Placental pericyte (primary cell): ENCODE measurements around the gene PROZ. TPM values are rescaled to one million over a fixed set of nuclear protein-coding genes. Genes with fewer than 3 reads are reported as not detected.

Experiments used
- small RNA-seq: library from RNA; depleted of rRNA; stranded (forward); fragments of <200 nt; gene quantifications from one replicate; pipeline ENCODE3, GENCODE V24; 2012; ENCODE audit warnings: low replicate concordance
- total RNA-seq: library from RNA; depleted of rRNA; stranded (reverse); fragments of >200 nt; gene quantifications from 2 replicates; pipeline ENCODE4 v1.2.3, GENCODE V29; 2012

Gene PROZ
- total RNA-seq, result not detected in 2 replicates

DNA sequence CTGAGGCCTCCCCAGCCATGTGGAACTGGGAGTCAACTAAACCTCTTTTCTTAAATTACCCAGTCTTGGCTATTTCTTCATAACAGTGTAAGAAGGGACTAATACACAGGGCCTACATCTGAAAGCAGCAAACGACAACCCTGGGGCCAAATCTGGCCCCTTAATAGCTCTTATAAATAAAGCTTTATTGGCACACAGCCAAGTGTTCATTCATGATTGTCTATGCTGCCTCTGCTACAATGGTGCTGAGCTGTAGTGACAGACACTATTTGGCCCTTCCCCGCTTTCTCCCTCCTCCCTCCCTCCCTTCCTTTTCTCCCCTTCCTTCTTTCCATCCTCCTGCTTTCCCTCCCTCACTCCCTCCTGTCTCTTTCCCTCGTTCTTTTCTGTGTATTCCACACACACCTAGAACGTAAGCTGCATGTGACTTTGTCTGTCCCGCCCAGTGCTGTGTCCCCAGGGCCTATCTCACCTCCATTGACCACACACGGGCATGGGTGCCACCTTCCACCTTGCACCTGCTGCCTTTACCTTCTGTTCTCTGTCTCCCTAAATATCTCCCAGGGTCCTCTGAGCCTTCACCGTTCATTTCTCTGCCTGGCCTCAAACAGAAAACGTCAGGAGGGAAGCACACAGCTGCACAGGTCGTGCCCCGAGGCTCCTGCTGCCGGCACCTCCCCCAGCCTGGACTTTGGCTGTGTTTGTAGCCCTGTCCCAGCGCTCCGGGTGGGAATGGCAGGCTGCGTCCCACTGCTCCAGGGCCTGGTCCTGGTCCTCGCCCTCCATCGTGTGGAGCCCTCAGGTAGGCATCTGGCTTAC lies at the start of gene PROZ:
TSS of gene PROZ (plus strand) at position 720 of the 819 bp plus-strand sequence. CDS start at position 733, 13 bp downstream.

GRCh38 chr13:113122550-113123225 lies 35.8 kb upstream of the PROZ start, which contains the start of gene F10:
F10 (plus strand) TSS chr13:113122799; CDS start chr13:113122856, 57 bp downstream.

GRCh38 chr13:113208421-113209335 lies 50.2 kb downstream of the PROZ start, which contains the start of gene PCID2:
PCID2 (minus strand) TSS chr13:113208669; CDS start chr13:113208634, 35 bp downstream.

DNA sequence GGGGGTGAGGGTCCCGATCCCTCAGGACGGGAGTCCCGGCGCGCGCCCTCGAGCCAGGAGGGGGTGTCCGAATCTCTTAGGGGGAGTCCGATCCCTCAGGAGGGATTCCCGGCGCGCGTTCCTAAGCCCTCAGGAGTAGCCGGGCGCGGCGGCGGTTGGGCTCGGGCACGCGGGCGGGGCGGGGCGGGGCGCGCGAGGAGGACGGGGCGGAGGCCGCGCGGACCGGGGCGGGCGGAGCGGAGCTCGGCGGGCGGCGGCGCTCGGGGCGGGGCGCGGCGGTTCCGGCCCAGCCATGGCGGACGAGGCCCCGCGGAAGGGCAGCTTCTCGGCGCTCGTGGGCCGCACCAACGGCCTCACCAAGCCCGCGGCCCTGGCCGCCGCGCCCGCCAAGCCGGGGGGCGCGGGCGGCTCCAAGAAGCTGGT lies 50.9 kb downstream of the PROZ start, which contains the start of gene CUL4A:
TSS of gene CUL4A (plus strand) at position 278 of the 423 bp plus-strand sequence. CDS start at position 293, 15 bp downstream.

Small RNA genes lying within 50 kb of the gene (small RNA-seq; reads per million reads assigned to genes)
- not detected for gene AL137002.1

Other genes starting within 250 kb of the PROZ start
- gene MCF2L, start 189.4 kb upstream of the PROZ start, total RNA-seq, result 0.44 TPM in 1 of 2 replicates, not detected in the other
- not detected in 2 replicates for gene F7, start 52.9 kb upstream of the PROZ start, total RNA-seq
- 2.7 and 9.0 TPM in 2 replicates for gene F10, start 35.8 kb upstream of the PROZ start, total RNA-seq
- gene PCID2, start 50.0 kb downstream of the PROZ start, total RNA-seq, result 43.3 and 54.7 TPM in 2 replicates
- gene CUL4A, start 51.0 kb downstream of the PROZ start, total RNA-seq, result 82.9 and 126 TPM in 2 replicates
- gene LAMP1, start 138.6 kb downstream of the PROZ start, total RNA-seq, result 128 and 172 TPM in 2 replicates
- gene GRTP1, start 205.5 kb downstream of the PROZ start, total RNA-seq, result 0.72 and 2.0 TPM in 2 replicates